ENCODE measurements around the gene MAGOH.

Gene MAGOH

GRCh38 chr1:53197291-53198200, 40.8 kb downstream of the MAGOH start:
- ATAC-seq: peak; percentile 51
- no peak for TF ChIP-seq CSRNP3 (CRISPR knock-in tag; IDR thresholded peaks at IDR 0.05)
- no peak for TF ChIP-seq GLIS3 (CRISPR knock-in tag; IDR thresholded peaks at IDR 0.05)
- TF ChIP-seq SNAI2 (CRISPR knock-in tag; IDR thresholded peaks at IDR 0.05): no peak
- no peak for TF ChIP-seq PPARA (CRISPR knock-in tag; IDR thresholded peaks at IDR 0.05; ENCODE audit: borderline replicate concordance)
- no peak for TF ChIP-seq ZNF565 (CRISPR knock-in tag; conservative IDR thresholded peaks at IDR 0.05; ENCODE audit: low read depth)
- TF ChIP-seq BACH2 (CRISPR knock-in tag; IDR thresholded peaks at IDR 0.05; ENCODE audit: borderline replicate concordance): no peak
- TF ChIP-seq ZNF8 (CRISPR knock-in tag; IDR thresholded peaks at IDR 0.05): no peak
- no peak for TF ChIP-seq PATZ1 (CRISPR knock-in tag; IDR thresholded peaks at IDR 0.05; ENCODE audit: borderline replicate concordance)
- no peak for TF ChIP-seq RARB (CRISPR knock-in tag; IDR thresholded peaks at IDR 0.05)
- no peak for TF ChIP-seq ZFP3 (CRISPR knock-in tag; IDR thresholded peaks at IDR 0.05)
- TF ChIP-seq ZNF70 (CRISPR knock-in tag; IDR thresholded peaks at IDR 0.05): no peak

- peak; percentile 99 for ATAC-seq
- TF ChIP-seq ZNF70 (CRISPR knock-in tag; IDR thresholded peaks at IDR 0.05): no peak
- no peak for TF ChIP-seq ISL1 (CRISPR knock-in tag; IDR thresholded peaks at IDR 0.05)
- no peak for TF ChIP-seq TOX (CRISPR knock-in tag; IDR thresholded peaks at IDR 0.05; ENCODE audit: borderline replicate concordance)
- TF ChIP-seq ZC3H10 (CRISPR knock-in tag; IDR thresholded peaks at IDR 0.05): no peak
- TF ChIP-seq TCF4 (CRISPR knock-in tag; IDR thresholded peaks at IDR 0.05; ENCODE audit: borderline replicate concordance): no peak
- no peak for TF ChIP-seq BACH2 (CRISPR knock-in tag; IDR thresholded peaks at IDR 0.05; ENCODE audit: borderline replicate concordance)
- TF ChIP-seq ZNF8 (CRISPR knock-in tag; IDR thresholded peaks at IDR 0.05): no peak
- TF ChIP-seq ESRRG (CRISPR knock-in tag; IDR thresholded peaks at IDR 0.05): no peak
Observed at GRCh38 chr1:53196485-53197290, 41.6 kb downstream of the MAGOH start, which contains the start of gene CPT2. CPT2 (plus strand) TSS chr1:53196824; CDS start chr1:53196944, 120 bp downstream.

- TF ChIP-seq ZFP3 (CRISPR knock-in tag; IDR thresholded peaks at IDR 0.05) (no peak), BACH2 (CRISPR knock-in tag; IDR thresholded peaks at IDR 0.05; ENCODE audit: borderline replicate concordance) (no peak), ZNF70 (CRISPR knock-in tag; IDR thresholded peaks at IDR 0.05) (no peak), ISL1 (CRISPR knock-in tag; IDR thresholded peaks at IDR 0.05) (no peak), GLIS3 (CRISPR knock-in tag; IDR thresholded peaks at IDR 0.05) (no peak), ZNF8 (CRISPR knock-in tag; IDR thresholded peaks at IDR 0.05) (no peak), OSR1 (CRISPR knock-in tag; IDR thresholded peaks at IDR 0.05) (no peak), TCF4 (CRISPR knock-in tag; IDR thresholded peaks at IDR 0.05; ENCODE audit: borderline replicate concordance) (no peak), SNAI2 (CRISPR knock-in tag; IDR thresholded peaks at IDR 0.05) (no peak), CREB5 (CRISPR knock-in tag; IDR thresholded peaks at IDR 0.05; ENCODE audit: low read depth) (no peak), TOX (CRISPR knock-in tag; IDR thresholded peaks at IDR 0.05; ENCODE audit: borderline replicate concordance) (no peak), PPARA (CRISPR knock-in tag; IDR thresholded peaks at IDR 0.05; ENCODE audit: borderline replicate concordance) (no peak), ZNF565 (CRISPR knock-in tag; conservative IDR thresholded peaks at IDR 0.05; ENCODE audit: low read depth) (no peak), ZC3H10 (CRISPR knock-in tag; IDR thresholded peaks at IDR 0.05) (no peak), RARB (CRISPR knock-in tag; IDR thresholded peaks at IDR 0.05) (no peak), CSDC2 (CRISPR knock-in tag; IDR thresholded peaks at IDR 0.05) (no peak), ZFP30 (CRISPR knock-in tag; IDR thresholded peaks at IDR 0.05) (no peak), CSRNP3 (CRISPR knock-in tag; IDR thresholded peaks at IDR 0.05) (no peak), TSHZ2 (CRISPR knock-in tag; IDR thresholded peaks at IDR 0.05) (no peak)
- peak; percentile 6; the same call in 1 of the 3 replicates for ATAC-seq
Observed at GRCh38 chr1:53196017-53196484, 42.3 kb downstream of the MAGOH start.
